ENCODE measurements around the gene GHDC. TPM values are rescaled to one million over a fixed set of nuclear protein-coding genes. Genes with fewer than 3 reads are reported as not detected.
A peak's percentile ranks its signal among the peaks of the same experiment; 100 is the strongest.

GHDC gene
- total and polyA plus RNA-seq, 2 of the 13 experiments (the other 11 are each of a cell fraction or from before 2014, with no cell fraction given), result 15.4 to 22.5 TPM

DNA sequence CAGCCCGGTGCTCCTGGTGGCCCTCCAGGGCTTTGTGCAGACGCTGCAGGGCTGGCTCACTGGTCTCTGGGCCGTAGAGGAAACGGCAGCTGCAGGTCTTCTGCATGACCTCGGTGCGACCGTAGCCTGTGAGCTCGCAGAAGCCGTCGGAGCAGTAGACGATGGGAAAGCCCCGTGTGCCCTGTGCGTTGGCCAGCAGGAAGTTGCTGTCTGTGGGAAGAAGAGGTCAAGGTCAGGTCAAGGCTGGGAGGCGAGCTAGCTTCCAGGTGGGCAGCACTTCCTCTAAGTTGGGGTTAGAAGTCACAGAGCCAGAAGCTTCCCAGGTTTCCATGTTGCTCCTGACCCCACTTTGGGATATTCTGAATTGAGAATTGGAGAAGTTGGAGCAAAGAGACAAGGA is 15.5 kb downstream of the GHDC start (continued):
- TF ChIP-seq, protein P1, sequence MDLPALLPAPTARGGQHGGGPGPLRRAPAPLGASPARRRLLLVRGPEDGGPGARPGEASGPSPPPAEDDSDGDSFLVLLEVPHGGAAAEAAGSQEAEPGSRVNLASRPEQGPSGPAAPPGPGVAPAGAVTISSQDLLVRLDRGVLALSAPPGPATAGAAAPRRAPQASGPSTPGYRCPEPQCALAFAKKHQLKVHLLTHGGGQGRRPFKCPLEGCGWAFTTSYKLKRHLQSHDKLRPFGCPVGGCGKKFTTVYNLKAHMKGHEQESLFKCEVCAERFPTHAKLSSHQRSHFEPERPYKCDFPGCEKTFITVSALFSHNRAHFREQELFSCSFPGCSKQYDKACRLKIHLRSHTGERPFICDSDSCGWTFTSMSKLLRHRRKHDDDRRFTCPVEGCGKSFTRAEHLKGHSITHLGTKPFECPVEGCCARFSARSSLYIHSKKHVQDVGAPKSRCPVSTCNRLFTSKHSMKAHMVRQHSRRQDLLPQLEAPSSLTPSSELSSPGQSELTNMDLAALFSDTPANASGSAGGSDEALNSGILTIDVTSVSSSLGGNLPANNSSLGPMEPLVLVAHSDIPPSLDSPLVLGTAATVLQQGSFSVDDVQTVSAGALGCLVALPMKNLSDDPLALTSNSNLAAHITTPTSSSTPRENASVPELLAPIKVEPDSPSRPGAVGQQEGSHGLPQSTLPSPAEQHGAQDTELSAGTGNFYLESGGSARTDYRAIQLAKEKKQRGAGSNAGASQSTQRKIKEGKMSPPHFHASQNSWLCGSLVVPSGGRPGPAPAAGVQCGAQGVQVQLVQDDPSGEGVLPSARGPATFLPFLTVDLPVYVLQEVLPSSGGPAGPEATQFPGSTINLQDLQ (CRISPR knock-in tag; IDR thresholded peaks at IDR 0.05), result no peak
- TF ChIP-seq, protein P2, sequence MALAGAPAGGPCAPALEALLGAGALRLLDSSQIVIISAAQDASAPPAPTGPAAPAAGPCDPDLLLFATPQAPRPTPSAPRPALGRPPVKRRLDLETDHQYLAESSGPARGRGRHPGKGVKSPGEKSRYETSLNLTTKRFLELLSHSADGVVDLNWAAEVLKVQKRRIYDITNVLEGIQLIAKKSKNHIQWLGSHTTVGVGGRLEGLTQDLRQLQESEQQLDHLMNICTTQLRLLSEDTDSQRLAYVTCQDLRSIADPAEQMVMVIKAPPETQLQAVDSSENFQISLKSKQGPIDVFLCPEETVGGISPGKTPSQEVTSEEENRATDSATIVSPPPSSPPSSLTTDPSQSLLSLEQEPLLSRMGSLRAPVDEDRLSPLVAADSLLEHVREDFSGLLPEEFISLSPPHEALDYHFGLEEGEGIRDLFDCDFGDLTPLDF (CRISPR knock-in tag; IDR thresholded peaks at IDR 0.05), result no peak
- TF ChIP-seq, protein P3, sequence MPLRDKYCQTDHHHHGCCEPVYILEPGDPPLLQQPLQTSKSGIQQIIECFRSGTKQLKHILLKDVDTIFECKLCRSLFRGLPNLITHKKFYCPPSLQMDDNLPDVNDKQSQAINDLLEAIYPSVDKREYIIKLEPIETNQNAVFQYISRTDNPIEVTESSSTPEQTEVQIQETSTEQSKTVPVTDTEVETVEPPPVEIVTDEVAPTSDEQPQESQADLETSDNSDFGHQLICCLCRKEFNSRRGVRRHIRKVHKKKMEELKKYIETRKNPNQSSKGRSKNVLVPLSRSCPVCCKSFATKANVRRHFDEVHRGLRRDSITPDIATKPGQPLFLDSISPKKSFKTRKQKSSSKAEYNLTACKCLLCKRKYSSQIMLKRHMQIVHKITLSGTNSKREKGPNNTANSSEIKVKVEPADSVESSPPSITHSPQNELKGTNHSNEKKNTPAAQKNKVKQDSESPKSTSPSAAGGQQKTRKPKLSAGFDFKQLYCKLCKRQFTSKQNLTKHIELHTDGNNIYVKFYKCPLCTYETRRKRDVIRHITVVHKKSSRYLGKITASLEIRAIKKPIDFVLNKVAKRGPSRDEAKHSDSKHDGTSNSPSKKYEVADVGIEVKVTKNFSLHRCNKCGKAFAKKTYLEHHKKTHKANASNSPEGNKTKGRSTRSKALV (CRISPR knock-in tag; IDR thresholded peaks at IDR 0.05), result no peak
- TF ChIP-seq GABPB1 (CRISPR knock-in tag; IDR thresholded peaks at IDR 0.05), result peak; percentile 51; the same call in 1 of the 2 replicates
- TF ChIP-seq, protein P4, sequence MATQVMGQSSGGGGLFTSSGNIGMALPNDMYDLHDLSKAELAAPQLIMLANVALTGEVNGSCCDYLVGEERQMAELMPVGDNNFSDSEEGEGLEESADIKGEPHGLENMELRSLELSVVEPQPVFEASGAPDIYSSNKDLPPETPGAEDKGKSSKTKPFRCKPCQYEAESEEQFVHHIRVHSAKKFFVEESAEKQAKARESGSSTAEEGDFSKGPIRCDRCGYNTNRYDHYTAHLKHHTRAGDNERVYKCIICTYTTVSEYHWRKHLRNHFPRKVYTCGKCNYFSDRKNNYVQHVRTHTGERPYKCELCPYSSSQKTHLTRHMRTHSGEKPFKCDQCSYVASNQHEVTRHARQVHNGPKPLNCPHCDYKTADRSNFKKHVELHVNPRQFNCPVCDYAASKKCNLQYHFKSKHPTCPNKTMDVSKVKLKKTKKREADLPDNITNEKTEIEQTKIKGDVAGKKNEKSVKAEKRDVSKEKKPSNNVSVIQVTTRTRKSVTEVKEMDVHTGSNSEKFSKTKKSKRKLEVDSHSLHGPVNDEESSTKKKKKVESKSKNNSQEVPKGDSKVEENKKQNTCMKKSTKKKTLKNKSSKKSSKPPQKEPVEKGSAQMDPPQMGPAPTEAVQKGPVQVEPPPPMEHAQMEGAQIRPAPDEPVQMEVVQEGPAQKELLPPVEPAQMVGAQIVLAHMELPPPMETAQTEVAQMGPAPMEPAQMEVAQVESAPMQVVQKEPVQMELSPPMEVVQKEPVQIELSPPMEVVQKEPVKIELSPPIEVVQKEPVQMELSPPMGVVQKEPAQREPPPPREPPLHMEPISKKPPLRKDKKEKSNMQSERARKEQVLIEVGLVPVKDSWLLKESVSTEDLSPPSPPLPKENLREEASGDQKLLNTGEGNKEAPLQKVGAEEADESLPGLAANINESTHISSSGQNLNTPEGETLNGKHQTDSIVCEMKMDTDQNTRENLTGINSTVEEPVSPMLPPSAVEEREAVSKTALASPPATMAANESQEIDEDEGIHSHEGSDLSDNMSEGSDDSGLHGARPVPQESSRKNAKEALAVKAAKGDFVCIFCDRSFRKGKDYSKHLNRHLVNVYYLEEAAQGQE (IDR thresholded peaks at IDR 0.05; ENCODE audit: borderline replicate concordance in 1 of 2, low read depth in 1 of 2, low read length in 2 of 2), result peak in 1 of 2 experiments; percentile 56; a peak in 1 of 4 replicates
- peak; percentile 56 for TF ChIP-seq ELF3 (CRISPR knock-in tag; IDR thresholded peaks at IDR 0.05)
- no peak for TF ChIP-seq ZC3H13 (CRISPR knock-in tag; IDR thresholded peaks at IDR 0.05)
- TF ChIP-seq, protein P5, sequence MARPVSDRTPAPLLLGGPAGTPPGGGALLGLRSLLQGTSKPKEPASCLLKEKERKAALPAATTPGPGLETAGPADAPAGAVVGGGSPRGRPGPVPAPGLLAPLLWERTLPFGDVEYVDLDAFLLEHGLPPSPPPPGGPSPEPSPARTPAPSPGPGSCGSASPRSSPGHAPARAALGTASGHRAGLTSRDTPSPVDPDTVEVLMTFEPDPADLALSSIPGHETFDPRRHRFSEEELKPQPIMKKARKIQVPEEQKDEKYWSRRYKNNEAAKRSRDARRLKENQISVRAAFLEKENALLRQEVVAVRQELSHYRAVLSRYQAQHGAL (CRISPR knock-in tag; IDR thresholded peaks at IDR 0.05; ENCODE audit: not compliant biosample characterization), result no peak
- no peak for TF ChIP-seq ATF7-NPFF (CRISPR knock-in tag; IDR thresholded peaks at IDR 0.05; ENCODE audit: low read depth)
- no peak for TF ChIP-seq XRCC5 (optimal IDR thresholded peaks at IDR 0.05; ENCODE audit: low read length)
- TF ChIP-seq, protein P6, sequence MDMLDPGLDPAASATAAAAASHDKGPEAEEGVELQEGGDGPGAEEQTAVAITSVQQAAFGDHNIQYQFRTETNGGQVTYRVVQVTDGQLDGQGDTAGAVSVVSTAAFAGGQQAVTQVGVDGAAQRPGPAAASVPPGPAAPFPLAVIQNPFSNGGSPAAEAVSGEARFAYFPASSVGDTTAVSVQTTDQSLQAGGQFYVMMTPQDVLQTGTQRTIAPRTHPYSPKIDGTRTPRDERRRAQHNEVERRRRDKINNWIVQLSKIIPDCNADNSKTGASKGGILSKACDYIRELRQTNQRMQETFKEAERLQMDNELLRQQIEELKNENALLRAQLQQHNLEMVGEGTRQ (IDR thresholded peaks at IDR 0.05; ENCODE audit: low read depth, low read length), result no peak
- TF ChIP-seq, protein P6 (CRISPR knock-in tag; IDR thresholded peaks at IDR 0.05; ENCODE audit: borderline replicate concordance), result no peak
